ENCODE results near the gene ZNF205. TPM values are rescaled to one million over a fixed set of nuclear protein-coding genes. Genes with fewer than 3 reads are reported as not detected.

The ZNF205 gene
- total and polyA plus RNA-seq, 9 of the 15 experiments (the other 6 are each of a cell fraction or from before 2014, with no cell fraction given): 2.4 to 11.8 (median 5.1) TPM; not detected in 2

GRCh38 chr16:3123986-3124886, 11.8 kb downstream of the ZNF205 start (continued):
- TF ChIP-seq, protein P1, sequence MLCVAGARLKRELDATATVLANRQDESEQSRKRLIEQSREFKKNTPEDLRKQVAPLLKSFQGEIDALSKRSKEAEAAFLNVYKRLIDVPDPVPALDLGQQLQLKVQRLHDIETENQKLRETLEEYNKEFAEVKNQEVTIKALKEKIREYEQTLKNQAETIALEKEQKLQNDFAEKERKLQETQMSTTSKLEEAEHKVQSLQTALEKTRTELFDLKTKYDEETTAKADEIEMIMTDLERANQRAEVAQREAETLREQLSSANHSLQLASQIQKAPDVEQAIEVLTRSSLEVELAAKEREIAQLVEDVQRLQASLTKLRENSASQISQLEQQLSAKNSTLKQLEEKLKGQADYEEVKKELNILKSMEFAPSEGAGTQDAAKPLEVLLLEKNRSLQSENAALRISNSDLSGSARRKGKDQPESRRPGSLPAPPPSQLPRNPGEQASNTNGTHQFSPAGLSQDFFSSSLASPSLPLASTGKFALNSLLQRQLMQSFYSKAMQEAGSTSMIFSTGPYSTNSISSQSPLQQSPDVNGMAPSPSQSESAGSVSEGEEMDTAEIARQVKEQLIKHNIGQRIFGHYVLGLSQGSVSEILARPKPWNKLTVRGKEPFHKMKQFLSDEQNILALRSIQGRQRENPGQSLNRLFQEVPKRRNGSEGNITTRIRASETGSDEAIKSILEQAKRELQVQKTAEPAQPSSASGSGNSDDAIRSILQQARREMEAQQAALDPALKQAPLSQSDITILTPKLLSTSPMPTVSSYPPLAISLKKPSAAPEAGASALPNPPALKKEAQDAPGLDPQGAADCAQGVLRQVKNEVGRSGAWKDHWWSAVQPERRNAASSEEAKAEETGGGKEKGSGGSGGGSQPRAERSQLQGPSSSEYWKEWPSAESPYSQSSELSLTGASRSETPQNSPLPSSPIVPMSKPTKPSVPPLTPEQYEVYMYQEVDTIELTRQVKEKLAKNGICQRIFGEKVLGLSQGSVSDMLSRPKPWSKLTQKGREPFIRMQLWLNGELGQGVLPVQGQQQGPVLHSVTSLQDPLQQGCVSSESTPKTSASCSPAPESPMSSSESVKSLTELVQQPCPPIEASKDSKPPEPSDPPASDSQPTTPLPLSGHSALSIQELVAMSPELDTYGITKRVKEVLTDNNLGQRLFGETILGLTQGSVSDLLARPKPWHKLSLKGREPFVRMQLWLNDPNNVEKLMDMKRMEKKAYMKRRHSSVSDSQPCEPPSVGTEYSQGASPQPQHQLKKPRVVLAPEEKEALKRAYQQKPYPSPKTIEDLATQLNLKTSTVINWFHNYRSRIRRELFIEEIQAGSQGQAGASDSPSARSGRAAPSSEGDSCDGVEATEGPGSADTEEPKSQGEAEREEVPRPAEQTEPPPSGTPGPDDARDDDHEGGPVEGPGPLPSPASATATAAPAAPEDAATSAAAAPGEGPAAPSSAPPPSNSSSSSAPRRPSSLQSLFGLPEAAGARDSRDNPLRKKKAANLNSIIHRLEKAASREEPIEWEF (CRISPR knock-in tag; IDR thresholded peaks at IDR 0.05): no peak
- no peak for TF ChIP-seq TFAM (CRISPR knock-in tag; conservative IDR thresholded peaks at IDR 0.05)
- TF ChIP-seq BCL6 (CRISPR knock-in tag; IDR thresholded peaks at IDR 0.05): no peak
- TF ChIP-seq, protein P2, sequence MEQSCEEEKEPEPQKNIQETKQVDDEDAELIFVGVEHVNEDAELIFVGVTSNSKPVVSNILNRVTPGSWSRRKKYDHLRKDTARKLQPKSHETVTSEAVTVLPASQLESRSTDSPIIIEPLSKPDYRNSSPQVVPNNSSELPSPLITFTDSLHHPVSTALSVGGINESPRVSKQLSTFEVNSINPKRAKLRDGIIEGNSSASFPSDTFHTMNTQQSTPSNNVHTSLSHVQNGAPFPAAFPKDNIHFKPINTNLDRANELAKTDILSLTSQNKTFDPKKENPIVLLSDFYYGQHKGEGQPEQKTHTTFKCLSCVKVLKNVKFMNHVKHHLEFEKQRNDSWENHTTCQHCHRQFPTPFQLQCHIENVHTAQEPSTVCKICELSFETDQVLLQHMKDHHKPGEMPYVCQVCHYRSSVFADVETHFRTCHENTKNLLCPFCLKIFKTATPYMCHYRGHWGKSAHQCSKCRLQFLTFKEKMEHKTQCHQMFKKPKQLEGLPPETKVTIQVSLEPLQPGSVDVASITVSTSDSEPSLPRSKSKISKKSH (CRISPR knock-in tag; IDR thresholded peaks at IDR 0.05): no peak
- TF ChIP-seq ESRRB (CRISPR knock-in tag; IDR thresholded peaks at IDR 0.05; ENCODE audit: borderline replicate concordance): no peak
- peak; percentile 72 for TF ChIP-seq EP400 (IDR thresholded peaks at IDR 0.05)
- TF ChIP-seq, protein P3, sequence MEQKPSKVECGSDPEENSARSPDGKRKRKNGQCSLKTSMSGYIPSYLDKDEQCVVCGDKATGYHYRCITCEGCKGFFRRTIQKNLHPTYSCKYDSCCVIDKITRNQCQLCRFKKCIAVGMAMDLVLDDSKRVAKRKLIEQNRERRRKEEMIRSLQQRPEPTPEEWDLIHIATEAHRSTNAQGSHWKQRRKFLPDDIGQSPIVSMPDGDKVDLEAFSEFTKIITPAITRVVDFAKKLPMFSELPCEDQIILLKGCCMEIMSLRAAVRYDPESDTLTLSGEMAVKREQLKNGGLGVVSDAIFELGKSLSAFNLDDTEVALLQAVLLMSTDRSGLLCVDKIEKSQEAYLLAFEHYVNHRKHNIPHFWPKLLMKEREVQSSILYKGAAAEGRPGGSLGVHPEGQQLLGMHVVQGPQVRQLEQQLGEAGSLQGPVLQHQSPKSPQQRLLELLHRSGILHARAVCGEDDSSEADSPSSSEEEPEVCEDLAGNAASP (IDR thresholded peaks at IDR 0.05): no peak
- no peak for TF ChIP-seq NCOA1 (IDR thresholded peaks at IDR 0.05; ENCODE audit: low read depth)
- TF ChIP-seq SNIP1 (IDR thresholded peaks at IDR 0.05; ENCODE audit: low read depth): peak; percentile 64; the same call in 1 of the 2 replicates
- no peak for TF ChIP-seq RNF2 (IDR thresholded peaks at IDR 0.05)
- peak; percentile 71 to 76 for TF ChIP-seq NRF1 (conservative IDR thresholded peaks at IDR 0.05 in 1 of 2, IDR thresholded peaks at IDR 0.05 in 1 of 2)
